SK-N-SH (cell line): ENCODE data around the gene CDH13. TPM values are rescaled to one million over a fixed set of nuclear protein-coding genes. Genes with fewer than 3 reads are reported as not detected.

Source experiments
- CTCF ChIA-PET: fragments of 300-600, 350-600 bp; formaldehyde crosslinking; extraction: SDS; loops from one replicate; lab custom pipeline; 2021; lab: Yijun Ruan, JAX
- POLR2A ChIA-PET: fragments of 350-600 bp; sonication (Branson Sonifier 250); formaldehyde crosslinking; extraction: SDS; loops from one replicate; lab custom pipeline; 2020; ENCODE audit warnings: antibody characterized with exemption, inconsistent platforms; lab: Yijun Ruan, JAX
- DNase-seq: peaks from one replicate; pipeline ENCODE4 v3.0.0; 2012
- H2AFZ ChIP-seq: fragments of 200-600 bp; sonication (generic); 2 replicates; pipeline ENCODE4 v1.8.1; 2016; ENCODE audit warnings: antibody characterized with exemption, mild to moderate bottlenecking, low read depth
- H3F3A ChIP-seq: fragments of 200-600 bp; sonication (generic); replicated peaks from 2 replicates; pipeline ENCODE3; 2016; ENCODE audit warnings: antibody characterized with exemption, mild to moderate bottlenecking; ENCODE audit not compliant: insufficient read depth
- H3K27ac ChIP-seq, 2 experiments: fragments of 200-500 bp in 1 of 2; fragments of 200-600 bp in 1 of 2; sonication (Bioruptor generic) in 1 of 2; sonication (generic), shearing (Covaris generic) in 1 of 2; 2 replicates each; pipeline versions ENCODE4 v1.5.1 to v1.6.1; 2014 to 2016; ENCODE audit warnings: low read depth in 2 of 2, inconsistent platforms in 1 of 2, low read length in 1 of 2, mild to moderate bottlenecking in 1 of 2, mixed read lengths in 1 of 2
- H3K27me3 ChIP-seq: fragments of 200-600 bp; sonication (generic), shearing (Covaris generic); 2 replicates; pipeline ENCODE4 v1.6.1; 2016; ENCODE audit warnings: mixed run types; ENCODE audit not compliant: insufficient read depth
- H3K36me3 ChIP-seq, 2 experiments: fragments of 200-500 bp in 1 of 2; fragments of 200-600 bp in 1 of 2; sonication (Bioruptor generic) in 1 of 2; sonication (generic) in 1 of 2; replicated peaks in 1 of 2; 2 replicates each; pipeline versions ENCODE3 to v1.5.1; 2014 to 2016; ENCODE audit warnings: low read length in 1 of 2, mild to moderate bottlenecking in 1 of 2; ENCODE audit not compliant: insufficient read depth in 2 of 2, control insufficient read depth in 1 of 2
- H3K4me1 ChIP-seq, 2 experiments: fragments of 200-500 bp in 1 of 2; fragments of 200-600 bp in 1 of 2; sonication (Bioruptor generic) in 1 of 2; sonication (generic), shearing (Covaris generic) in 1 of 2; 2 replicates each; pipeline versions ENCODE4 v1.5.1 to v1.6.1; 2014 to 2016; ENCODE audit warnings: low read depth in 1 of 2, low read length in 1 of 2, mixed run types in 1 of 2; ENCODE audit not compliant: insufficient read depth in 2 of 2, control insufficient read depth in 1 of 2
- H3K4me2 ChIP-seq: fragments of 200-600 bp; sonication (generic), shearing (Covaris generic); 2 replicates; pipeline ENCODE4 v1.6.1; 2017; ENCODE audit warnings: mixed run types
- H3K4me3 ChIP-seq, 2 experiments: fragments of 200-500 bp in 1 of 2; fragments of 200-600 bp in 1 of 2; sonication (Bioruptor generic) in 1 of 2; sonication (generic), shearing (Covaris generic) in 1 of 2; 2 replicates each; pipeline versions ENCODE4 v1.5.1 to v1.8.1; 2014 to 2016; ENCODE audit warnings: low read depth in 2 of 2, inconsistent platforms in 1 of 2, low read length in 1 of 2, mild to moderate bottlenecking in 1 of 2, mixed read lengths in 1 of 2, moderate library complexity in 1 of 2
- H3K79me2 ChIP-seq: fragments of 200-600 bp; sonication (generic); 2 replicates; pipeline ENCODE4 v1.8.1; 2017; ENCODE audit warnings: mild to moderate bottlenecking; ENCODE audit not compliant: insufficient read depth
- H3K9ac ChIP-seq: fragments of 200-600 bp; sonication (generic); 2 replicates; pipeline ENCODE4 v1.6.1; 2017; ENCODE audit warnings: mixed run types
- H3K9me2 ChIP-seq: fragments of 200-600 bp; sonication (generic); 2 replicates; pipeline ENCODE4 v1.6.1; 2017; ENCODE audit warnings: mixed run types
- H3K9me3 ChIP-seq: fragments of 200-600 bp; sonication (generic); 2 replicates; pipeline ENCODE4 v1.6.1; 2017; ENCODE audit warnings: mixed run types, mild to moderate bottlenecking, moderate library complexity
- H4K20me1 ChIP-seq: fragments of 200-600 bp; sonication (generic); 2 replicates; pipeline ENCODE4 v1.6.1; 2017; ENCODE audit warnings: mild to moderate bottlenecking, mixed run types; ENCODE audit not compliant: insufficient read depth
- ELF1 ChIP-seq: IDR thresholded peaks from 2 replicates; pipeline ENCODE4 v1.4.0; 2012
- EP300 ChIP-seq, 2 experiments: IDR thresholded peaks; 2 replicates each; pipeline versions ENCODE4 v1.4.0 to v1.6.1; 2012; ENCODE audit warnings: borderline replicate concordance in 1 of 2, low read depth in 1 of 2, low read length in 1 of 2
- EZH2phosphoT487 ChIP-seq: fragments of 200-600 bp; sonication (generic); IDR thresholded peaks from 2 replicates; pipeline ENCODE4 v1.6.1; 2017; ENCODE audit warnings: low read depth, mixed run types, mild to moderate bottlenecking, antibody characterized with exemption, moderate library complexity, borderline replicate concordance
- FOSL2 ChIP-seq: IDR thresholded peaks from 2 replicates; pipeline ENCODE4 v1.4.0; 2012; ENCODE audit warnings: low read depth, mild to moderate bottlenecking, moderate library complexity, borderline replicate concordance
- GATA2 ChIP-seq: sonication (generic); formaldehyde crosslinking; IDR thresholded peaks from 2 replicates; pipeline ENCODE4 v1.5.0; 2020; ENCODE audit warnings: mild to moderate bottlenecking, missing genetic modification reagents
- JUND ChIP-seq: IDR thresholded peaks from 2 replicates; pipeline ENCODE4 v1.4.0; 2012
- MEF2A ChIP-seq: IDR thresholded peaks from 2 replicates; pipeline ENCODE4 v1.4.0; 2012; ENCODE audit warnings: low read depth, borderline replicate concordance
- NFIC ChIP-seq: IDR thresholded peaks from 2 replicates; pipeline ENCODE4 v1.4.0; 2012; ENCODE audit warnings: borderline replicate concordance
- NRF1 ChIP-seq: IDR thresholded peaks from 2 replicates; pipeline ENCODE4 v1.6.1; 2012; ENCODE audit warnings: low read depth, mild to moderate bottlenecking, low read length
- POLR2AphosphoS5 ChIP-seq: IDR thresholded peaks from 2 replicates; pipeline ENCODE4 v1.6.1; 2012; ENCODE audit warnings: low read depth, low read length
- RCOR1 ChIP-seq: fragments of 150-350 bp; IDR thresholded peaks from 2 replicates; pipeline ENCODE4 v1.6.1; 2017; ENCODE audit warnings: antibody characterized with exemption, low read length
- REST ChIP-seq: IDR thresholded peaks from 2 replicates; pipeline ENCODE4 v1.6.1; 2012; ENCODE audit warnings: mild to moderate bottlenecking, low read depth, low read length, moderate library complexity
- RFX5 ChIP-seq: IDR thresholded peaks from 2 replicates; pipeline ENCODE4 v1.6.1; 2012; ENCODE audit warnings: mild to moderate bottlenecking, improper control_type of control experiment, low read length
- TAF1 ChIP-seq: IDR thresholded peaks from 2 replicates; pipeline ENCODE4 v1.6.1; 2012; ENCODE audit warnings: low read depth, mild to moderate bottlenecking, low read length, moderate library complexity, borderline replicate concordance
- TEAD4 ChIP-seq: IDR thresholded peaks from 2 replicates; pipeline ENCODE4 v1.4.0; 2012; ENCODE audit warnings: mild to moderate bottlenecking, borderline replicate concordance; ENCODE audit not compliant: insufficient read depth
- YY1 ChIP-seq: IDR thresholded peaks from 2 replicates; pipeline ENCODE4 v1.4.0; 2012; ENCODE audit warnings: low read depth, mild to moderate bottlenecking
- WGBS: methylation state at CpG from one replicate; pipeline ENCODE4 v1.1.6; 2017; ENCODE audit warnings: low lambda C conversion rate; 5-methylcytosine and 5-hydroxymethylcytosine counted together
- polyA plus RNA-seq, 3 experiments: library from polyadenylated mRNA; depleted of rRNA; stranded (reverse); fragments of >200 nt; gene quantifications; 2 replicates each; pipeline ENCODE4 v1.2.3, GENCODE V29; 2012
- TF ChIP-seq, protein P1 (sequence below): IDR thresholded peaks from 2 replicates; pipeline ENCODE4; 2012
- TF ChIP-seq, protein P2 (sequence below): IDR thresholded peaks from 2 replicates; pipeline ENCODE4 v1.4.0; 2012; ENCODE audit warnings: low read depth
- TF ChIP-seq, protein P3 (sequence below): fragments of 150-350 bp; IDR thresholded peaks from 2 replicates; pipeline ENCODE4 v1.6.1; 2017; ENCODE audit warnings: antibody characterized with exemption, low read length, low read depth, borderline replicate concordance

Gene CDH13
- polyA plus RNA-seq, 1 of the 3 experiments (the other 2 are of a cell fraction): 93.0 TPM

GRCh38 chr16:83475108-83475507 lies 848.3 kb downstream of the CDH13 start:
- no peak overlapping the region for H3K4me3 ChIP-seq
- no peak overlapping the region for H3K9ac ChIP-seq
- no peak overlapping the region for H3K4me2 ChIP-seq
- no peaks in the 10 kb centered on the region for H3K9me2 ChIP-seq
- ChIA-PET POLR2A (no interaction called here), CTCF (no interaction called here)
- no peaks in the 10 kb centered on the region for H3K9me3 ChIP-seq
- no peak overlapping the region for H3K27ac ChIP-seq
- H2AFZ ChIP-seq: no peak overlapping the region
- no peak for DNase-seq
- no peaks in the 10 kb centered on the region for H3K27me3 ChIP-seq
- WGBS: 15% methylated on average over 2 of the region's 5 CpGs
- TF ChIP-seq POLR2AphosphoS5: no peak
- TF ChIP-seq, protein P1, sequence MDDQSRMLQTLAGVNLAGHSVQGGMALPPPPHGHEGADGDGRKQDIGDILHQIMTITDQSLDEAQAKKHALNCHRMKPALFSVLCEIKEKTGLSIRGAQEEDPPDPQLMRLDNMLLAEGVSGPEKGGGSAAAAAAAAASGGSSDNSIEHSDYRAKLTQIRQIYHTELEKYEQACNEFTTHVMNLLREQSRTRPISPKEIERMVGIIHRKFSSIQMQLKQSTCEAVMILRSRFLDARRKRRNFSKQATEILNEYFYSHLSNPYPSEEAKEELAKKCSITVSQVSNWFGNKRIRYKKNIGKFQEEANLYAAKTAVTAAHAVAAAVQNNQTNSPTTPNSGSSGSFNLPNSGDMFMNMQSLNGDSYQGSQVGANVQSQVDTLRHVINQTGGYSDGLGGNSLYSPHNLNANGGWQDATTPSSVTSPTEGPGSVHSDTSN: no peak
- no peak for TF ChIP-seq REST
- no peak for TF ChIP-seq GATA2
- no peak for TF ChIP-seq TEAD4
- TF ChIP-seq NFIC: no peak
- no peak for TF ChIP-seq EZH2phosphoT487
- no peak for TF ChIP-seq RCOR1
- TF ChIP-seq, protein P2, sequence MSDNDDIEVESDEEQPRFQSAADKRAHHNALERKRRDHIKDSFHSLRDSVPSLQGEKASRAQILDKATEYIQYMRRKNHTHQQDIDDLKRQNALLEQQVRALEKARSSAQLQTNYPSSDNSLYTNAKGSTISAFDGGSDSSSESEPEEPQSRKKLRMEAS: no peak
- TF ChIP-seq JUND: no peak
- TF ChIP-seq EP300 (IDR thresholded peaks at IDR 0.05; ENCODE audit: borderline replicate concordance in 1 of 2, low read depth in 1 of 2, low read length in 1 of 2): no peak
- no peaks in the 10 kb centered on the region for H4K20me1 ChIP-seq
- H3K4me1 ChIP-seq: no peaks in the 10 kb centered on the region
- H3K36me3 ChIP-seq: no peaks in the 10 kb centered on the region
- H3K79me2 ChIP-seq: no peaks in the 10 kb centered on the region
- H3F3A ChIP-seq: no peaks in the 10 kb centered on the region

GRCh38 chr16:83481589-83481988 lies 854.8 kb downstream of the CDH13 start:
- no peak for DNase-seq
- H3K4me2 ChIP-seq: no peak overlapping the region
- WGBS: 54% methylated on average over 7 of the region's 7 CpGs
- H3K27ac ChIP-seq: no peak overlapping the region
- no peak overlapping the region for H3K4me3 ChIP-seq
- no peaks in the 10 kb centered on the region for H3K9me2 ChIP-seq
- ChIA-PET POLR2A (no interaction called here), CTCF (interaction anchor here (0.7 kb wide), 1 partner anchor 34 kb away, joined by 3 read pairs; no protein-coding TSS in a partner anchor)
- H4K20me1 ChIP-seq: no peaks in the 10 kb centered on the region
- no peak overlapping the region for H2AFZ ChIP-seq
- H3K36me3 ChIP-seq: no peaks in the 10 kb centered on the region
- H3K79me2 ChIP-seq: no peaks in the 10 kb centered on the region
- no peaks in the 10 kb centered on the region for H3K9me3 ChIP-seq
- H3K4me1 ChIP-seq: no peaks in the 10 kb centered on the region
- no peaks in the 10 kb centered on the region for H3K27me3 ChIP-seq
- H3F3A ChIP-seq: no peaks in the 10 kb centered on the region
- no peak overlapping the region for H3K9ac ChIP-seq
- no peak for TF ChIP-seq TAF1
- TF ChIP-seq ELF1: no peak
- TF ChIP-seq MEF2A: no peak
- TF ChIP-seq NRF1: no peak
- TF ChIP-seq FOSL2: no peak
- no peak for TF ChIP-seq REST
- TF ChIP-seq YY1: no peak
- TF ChIP-seq, protein P3, sequence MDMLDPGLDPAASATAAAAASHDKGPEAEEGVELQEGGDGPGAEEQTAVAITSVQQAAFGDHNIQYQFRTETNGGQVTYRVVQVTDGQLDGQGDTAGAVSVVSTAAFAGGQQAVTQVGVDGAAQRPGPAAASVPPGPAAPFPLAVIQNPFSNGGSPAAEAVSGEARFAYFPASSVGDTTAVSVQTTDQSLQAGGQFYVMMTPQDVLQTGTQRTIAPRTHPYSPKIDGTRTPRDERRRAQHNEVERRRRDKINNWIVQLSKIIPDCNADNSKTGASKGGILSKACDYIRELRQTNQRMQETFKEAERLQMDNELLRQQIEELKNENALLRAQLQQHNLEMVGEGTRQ: no peak
- TF ChIP-seq, protein P2: no peak
- TF ChIP-seq RFX5: no peak
